HG03558 (cell line): ENCODE results near the gene NTN1.

Source experiments
- ATAC-seq: cut with Tn5 transposase; IDR thresholded peaks from one replicate; pipeline ENCODE4 v1.9.1; 2021; ENCODE audit warnings: moderate number of reproducible peaks; ENCODE audit not compliant: unreplicated experiment; ENCODE audit errors: extremely low read depth

Gene NTN1

GRCh38 chr17:9225305-9226101 lies 204.2 kb downstream of the NTN1 start:
- no peak for ATAC-seq

- ATAC-seq, result no peak
These were observed 205.0 kb downstream of the NTN1 start for GRCh38 chr17:9226130-9226793.

- no peak for ATAC-seq
These were observed 205.5 kb downstream of the NTN1 start for GRCh38 chr17:9226794-9227135.

GRCh38 chr17:9227819-9228407 lies 206.6 kb downstream of the NTN1 start:
- ATAC-seq, result no peak

- no peak for ATAC-seq
These were observed 207.3 kb downstream of the NTN1 start for GRCh38 chr17:9228408-9229159.

GRCh38 chr17:9229160-9229825 lies 208.0 kb downstream of the NTN1 start:
- no peak for ATAC-seq

GRCh38 chr17:9229826-9230201 lies 208.5 kb downstream of the NTN1 start:
- ATAC-seq, result no peak

- ATAC-seq, result no peak
These were observed 209.0 kb downstream of the NTN1 start for GRCh38 chr17:9230346-9230745.

GRCh38 chr17:9230861-9231260 lies 209.6 kb downstream of the NTN1 start:
- no peak for ATAC-seq

GRCh38 chr17:9231449-9232154 lies 210.3 kb downstream of the NTN1 start:
- ATAC-seq, result no peak

- no peak for ATAC-seq
These were observed 210.8 kb downstream of the NTN1 start for GRCh38 chr17:9232155-9232475.

- no peak for ATAC-seq
These were observed 211.4 kb downstream of the NTN1 start for GRCh38 chr17:9232591-9233270.

- ATAC-seq, result no peak
These were observed 211.9 kb downstream of the NTN1 start for GRCh38 chr17:9233271-9233599.

- ATAC-seq, result no peak
These were observed 212.5 kb downstream of the NTN1 start for GRCh38 chr17:9233761-9234160.

- no peak for ATAC-seq
These were observed 213.2 kb downstream of the NTN1 start for GRCh38 chr17:9234389-9234945.

GRCh38 chr17:9235346-9235745 lies 214.0 kb downstream of the NTN1 start:
- ATAC-seq, result no peak

GRCh38 chr17:9236286-9237052 lies 215.2 kb downstream of the NTN1 start:
- no peak for ATAC-seq

GRCh38 chr17:9237053-9237410 lies 215.7 kb downstream of the NTN1 start:
- ATAC-seq, result no peak
